Pancreas (tissue), 10 donors: ENCODE results near the gene RFXAP. TPM values are rescaled to one million over a fixed set of nuclear protein-coding genes. Genes with fewer than 3 reads are reported as not detected.

Source experiments
- ATAC-seq, 4 donors: fragments of 200-7000 bp; cut with Tn5 transposase; one replicate each; pipeline versions ENCODE4 v1.8.0 to v1.9.1; 2020; ENCODE audit warnings: mild to moderate bottlenecking in 4 of 4, moderate library complexity in 4 of 4
- DNase-seq, 6 donors: peaks; one replicate each; pipeline ENCODE4 v3.0.0-alpha.2; 2020
- FAIRE-seq: peaks from 2 replicates; lab custom pipeline; 2012; peaks lifted over from hg19 to GRCh38; lab: Jason Lieb, UNC
- H3K27ac ChIP-seq, 4 donors: fragments of 200-600 bp; sonication (generic); 1 replicate in 3 of 4; 2 replicates in 1 of 4; pipeline versions ENCODE4 v1.5.0 to v1.8.0; 2020
- H3K27me3 ChIP-seq, 4 donors: fragments of 200-600 bp; one replicate each; pipeline ENCODE4 v1.8.0; 2021
- H3K36me3 ChIP-seq, 3 donors: fragments of 200-600 bp; sonication (generic) in 1 of 3; one replicate each; pipeline versions ENCODE4 v1.5.0 to v1.8.0; 2020 to 2021
- H3K4me1 ChIP-seq, 3 donors: fragments of 200-600 bp; one replicate each; pipeline ENCODE4 v1.8.0; 2021
- H3K4me3 ChIP-seq, 4 donors: fragments of 200-600 bp; sonication (generic) in 2 of 4; one replicate each; pipeline versions ENCODE4 v1.5.0 to v1.8.0; 2020 to 2021
- H3K9me3 ChIP-seq, 4 donors: fragments of 200-600 bp; one replicate each; pipeline ENCODE4 v1.8.0; 2021
- WGBS, 2 donors: extraction: QIAGEN DNeasy Blood & Tissue Kit; methylation state at CpG; one replicate each; pipeline ENCODE4 v1.1.7; 2013; 5-methylcytosine and 5-hydroxymethylcytosine counted together
- intact Hi-C, 3 donors: fragments of 100-400 bp; cut with DNase I; formaldehyde crosslinking; loops; one replicate each; pipeline versions ENCODE4 v1.11.1 to v1.14.2; 2022
- polyA plus RNA-seq, 2 donors: library from polyadenylated mRNA; stranded (reverse); fragments of 200-250 nt; gene quantifications; one replicate each; pipeline ENCODE4 v1.2.3, GENCODE V29; 2013
- total RNA-seq, 6 donors: library from RNA; stranded (reverse); fragmentation: NEBNext Ultra II Directional in 4 of 6; extraction: Animal tissue kit (Norgen Biotek cat#: 25700) in 4 of 6; gene quantifications; one replicate each; pipeline versions ENCODE4 v1.2.1 to v1.2.4, GENCODE V29; 2021 to 2023
- TF ChIP-seq, protein P1 (sequence below), 4 donors: fragments of 200-600 bp; sonication (generic) in 3 of 4; IDR thresholded peaks; one replicate each; pipeline versions ENCODE4 v1.5.0 to v1.8.0; 2021; ENCODE audit warnings: antibody characterized with exemption in 4 of 4
- donor health status: healthy with polysubstance abuse.
- donor health status: DM: no; HTN: no; CAD: no; lungs with moderate emphysema.
- donor health status: DM: no; HTN: no; CAD: no.
- donor health status: control.
- donor health status: control.
- donor health status: Bipolar disorder and iron deficiency.
- donor health status: DM: yes; HTN: yes; CAD: no.
- donor health status: DM: no; HTN: no; CAD: no.
- donor health status: DM: no; HTN: no; CAD: no.
- donor health status: DM: yes; HTN: yes; CAD: no.

RFXAP gene
- total and polyA plus RNA-seq, 8 donors, result 1.8 to 4.1 (median 2.3) TPM

DNA sequence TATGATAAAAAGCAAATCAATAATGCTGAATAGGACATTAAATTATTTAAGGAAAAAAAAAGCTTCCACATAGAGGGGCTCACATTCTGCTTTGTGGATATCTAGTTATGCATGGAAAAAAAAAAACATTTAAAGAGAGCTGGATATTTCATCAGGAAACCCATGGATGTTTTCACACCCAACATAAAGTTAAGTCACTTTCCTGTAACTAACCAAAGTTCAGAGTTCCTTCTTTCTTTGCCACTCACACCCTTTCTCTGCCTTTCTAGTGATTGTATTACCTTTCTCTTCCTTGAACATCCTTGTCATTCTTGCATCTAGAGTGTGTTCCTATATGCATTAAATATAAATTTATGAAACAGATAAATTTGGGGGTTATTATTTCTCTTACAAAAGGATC lies 47.2 kb downstream of the RFXAP start:
- FAIRE-seq, result no peak
- Histone ChIP-seq H3K4me3 (no peak overlapping the region), H3K9me3 (no peaks in the 10 kb centered on the region), H3K27ac (no peak overlapping the region), H3K4me1 (no peaks in the 10 kb centered on the region), H3K27me3 (no peaks in the 10 kb centered on the region), H3K36me3 (no peaks in the 10 kb centered on the region)
- no peak for ATAC-seq
- no peak for DNase-seq
- intact Hi-C loops, result no loop called here
- TF ChIP-seq, protein P1, sequence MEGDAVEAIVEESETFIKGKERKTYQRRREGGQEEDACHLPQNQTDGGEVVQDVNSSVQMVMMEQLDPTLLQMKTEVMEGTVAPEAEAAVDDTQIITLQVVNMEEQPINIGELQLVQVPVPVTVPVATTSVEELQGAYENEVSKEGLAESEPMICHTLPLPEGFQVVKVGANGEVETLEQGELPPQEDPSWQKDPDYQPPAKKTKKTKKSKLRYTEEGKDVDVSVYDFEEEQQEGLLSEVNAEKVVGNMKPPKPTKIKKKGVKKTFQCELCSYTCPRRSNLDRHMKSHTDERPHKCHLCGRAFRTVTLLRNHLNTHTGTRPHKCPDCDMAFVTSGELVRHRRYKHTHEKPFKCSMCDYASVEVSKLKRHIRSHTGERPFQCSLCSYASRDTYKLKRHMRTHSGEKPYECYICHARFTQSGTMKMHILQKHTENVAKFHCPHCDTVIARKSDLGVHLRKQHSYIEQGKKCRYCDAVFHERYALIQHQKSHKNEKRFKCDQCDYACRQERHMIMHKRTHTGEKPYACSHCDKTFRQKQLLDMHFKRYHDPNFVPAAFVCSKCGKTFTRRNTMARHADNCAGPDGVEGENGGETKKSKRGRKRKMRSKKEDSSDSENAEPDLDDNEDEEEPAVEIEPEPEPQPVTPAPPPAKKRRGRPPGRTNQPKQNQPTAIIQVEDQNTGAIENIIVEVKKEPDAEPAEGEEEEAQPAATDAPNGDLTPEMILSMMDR (IDR thresholded peaks at IDR 0.05), result no peak

DNA sequence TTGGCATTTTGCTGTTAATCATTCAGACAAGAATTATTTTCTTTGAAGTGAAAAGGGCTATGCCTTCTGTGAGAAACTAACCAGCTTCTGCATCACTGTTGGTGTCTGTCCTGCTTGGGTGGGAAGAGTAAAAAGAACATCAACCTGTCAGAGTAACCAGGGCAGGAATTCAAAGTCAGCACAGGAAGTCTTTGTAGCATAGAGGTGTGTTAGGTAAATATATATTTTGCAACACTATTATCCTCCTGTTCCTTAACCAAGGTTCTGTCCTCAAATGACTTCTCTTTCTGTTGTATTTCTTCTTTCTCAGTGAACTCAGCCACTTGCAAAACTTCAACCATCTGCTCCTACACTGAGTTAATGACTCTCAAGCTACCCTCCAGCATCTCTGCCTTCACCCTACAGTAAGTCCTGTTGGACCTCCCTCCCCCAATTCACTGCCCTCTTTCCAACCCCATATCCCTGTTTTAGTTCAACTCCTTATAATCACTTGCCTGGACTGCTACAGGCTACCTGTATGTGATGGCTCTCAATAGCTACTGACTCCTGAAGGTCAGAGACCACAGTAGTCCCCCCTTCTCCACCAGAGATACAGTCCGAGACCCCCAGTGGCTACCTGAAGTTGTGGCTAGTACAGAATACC lies 51.1 kb downstream of the RFXAP start:
- ATAC-seq (no peak), FAIRE-seq (no peak), DNase-seq (no peak)
- Histone ChIP-seq H3K27me3 (no peaks in the 10 kb centered on the region), H3K4me3 (no peak overlapping the region), H3K27ac (no peak overlapping the region), H3K36me3 (no peaks in the 10 kb centered on the region), H3K9me3 (no peaks in the 10 kb centered on the region), H3K4me1 (no peaks in the 10 kb centered on the region)
- intact Hi-C loops, result no loop called here
- TF ChIP-seq, protein P1 (IDR thresholded peaks at IDR 0.05), result no peak
- WGBS, 2 donors, result 63 to 67% methylated on average over 1 of the region's 1 CpG

DNA sequence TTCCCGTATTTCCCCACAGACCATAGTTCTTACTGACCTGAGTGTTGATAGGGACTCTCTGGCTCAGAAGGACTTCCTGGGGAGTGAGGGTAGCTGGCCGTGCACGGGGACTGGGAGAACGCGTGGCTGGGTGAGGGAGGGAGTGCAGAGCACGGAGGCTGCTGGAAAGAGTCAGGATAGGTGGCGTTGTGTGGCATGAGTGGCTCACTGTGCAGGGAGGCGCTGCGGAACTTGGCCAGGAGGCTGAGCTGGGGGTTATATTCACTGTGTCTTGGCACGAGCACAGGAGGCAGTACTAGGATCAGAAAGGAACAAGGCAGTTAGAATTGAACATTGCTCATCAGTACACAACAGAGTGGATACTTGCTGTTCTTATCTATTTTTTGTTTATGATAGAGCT lies 53.6 kb downstream of the RFXAP start:
- FAIRE-seq, result no peak

DNA sequence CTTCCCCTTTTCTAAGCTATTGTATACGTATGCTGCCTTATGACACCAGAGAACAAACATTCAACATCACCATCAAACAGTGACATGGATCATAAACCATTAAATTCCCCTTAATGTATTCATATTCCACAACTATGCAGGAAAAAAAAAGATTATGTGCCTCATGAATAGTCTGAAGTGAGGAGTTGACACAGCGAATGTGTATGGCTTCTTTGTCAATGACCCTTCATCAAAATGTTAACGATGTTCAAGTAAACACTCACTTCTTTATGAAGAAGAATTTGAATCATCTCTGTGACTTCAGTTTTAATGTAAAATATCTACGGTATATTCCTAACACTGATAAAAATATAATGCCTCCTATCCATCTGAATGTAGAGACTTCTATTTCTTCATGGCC lies 56.4 kb downstream of the RFXAP start:
- no peaks in the 10 kb centered on the region for H3K36me3 ChIP-seq
- no peaks in the 10 kb centered on the region for H3K9me3 ChIP-seq
- TF ChIP-seq, protein P1 (IDR thresholded peaks at IDR 0.05), result no peak
- H3K27me3 ChIP-seq, result no peaks in the 10 kb centered on the region
- H3K4me1 ChIP-seq, result no peaks in the 10 kb centered on the region
- H3K27ac ChIP-seq, result no peak overlapping the region
- whole genome bisulfite sequencing, 2 donors, result 81 to 90% methylated on average over 4 of the region's 4 CpGs
- no peak overlapping the region for H3K4me3 ChIP-seq
- DNase-seq (no peak), ATAC-seq (no peak), FAIRE-seq (no peak)
- intact Hi-C loops, result no loop called here

More for the DNA sequence above, 53.6 kb downstream of the RFXAP start:
- ATAC-seq (peak in 1 of 4 donors; percentile 38), DNase-seq (no peak)
- H3K4me1 ChIP-seq, result no peaks in the 10 kb centered on the region
- TF ChIP-seq, protein P1 (IDR thresholded peaks at IDR 0.05), result no peak
- H3K27me3 ChIP-seq, result no peaks in the 10 kb centered on the region
- no peak overlapping the region for H3K27ac ChIP-seq
- intact Hi-C loops, result no loop called here
- WGBS, 2 donors, result 74 to 80% methylated on average over 10 of the region's 10 CpGs
- no peaks in the 10 kb centered on the region for H3K36me3 ChIP-seq
- no peak overlapping the region for H3K4me3 ChIP-seq
- H3K9me3 ChIP-seq, result no peaks in the 10 kb centered on the region

DNA sequence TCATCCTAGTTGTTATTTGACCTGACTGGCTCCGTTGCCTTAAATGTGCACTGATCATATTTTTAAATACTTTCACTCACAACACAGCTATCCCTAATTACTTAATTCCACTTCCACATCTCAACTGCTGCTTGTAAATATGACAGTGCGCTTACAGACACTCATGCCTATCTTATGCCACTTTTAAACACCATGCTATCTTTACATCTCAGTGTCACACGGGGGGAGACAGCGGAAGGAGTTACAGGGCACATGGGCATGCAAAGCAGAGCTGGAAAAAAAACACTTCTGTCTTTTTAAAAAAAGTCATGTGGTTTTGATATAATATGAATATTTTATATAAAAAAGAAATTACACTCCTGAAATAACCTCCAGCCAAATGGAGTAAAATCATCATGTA lies 56.9 kb downstream of the RFXAP start:
- Histone ChIP-seq H3K4me3 (no peak overlapping the region), H3K27me3 (no peaks in the 10 kb centered on the region), H3K36me3 (no peaks in the 10 kb centered on the region), H3K4me1 (no peaks in the 10 kb centered on the region), H3K27ac (no peak overlapping the region), H3K9me3 (no peaks in the 10 kb centered on the region)
- DNase-seq (no peak), FAIRE-seq (no peak), ATAC-seq (no peak)
- 72 to 73% methylated on average over 4 of the region's 4 CpGs for WGBS, 2 donors
- intact Hi-C loops, result no loop called here
- TF ChIP-seq, protein P1 (IDR thresholded peaks at IDR 0.05), result no peak
